ENCODE results near the gene RCBTB2.
"Not testable (repeated sequence)": the region's sequence is repeated elsewhere in the genome, so short reads cannot be mapped to it uniquely, and the experiment has no call there.

Gene RCBTB2

DNA sequence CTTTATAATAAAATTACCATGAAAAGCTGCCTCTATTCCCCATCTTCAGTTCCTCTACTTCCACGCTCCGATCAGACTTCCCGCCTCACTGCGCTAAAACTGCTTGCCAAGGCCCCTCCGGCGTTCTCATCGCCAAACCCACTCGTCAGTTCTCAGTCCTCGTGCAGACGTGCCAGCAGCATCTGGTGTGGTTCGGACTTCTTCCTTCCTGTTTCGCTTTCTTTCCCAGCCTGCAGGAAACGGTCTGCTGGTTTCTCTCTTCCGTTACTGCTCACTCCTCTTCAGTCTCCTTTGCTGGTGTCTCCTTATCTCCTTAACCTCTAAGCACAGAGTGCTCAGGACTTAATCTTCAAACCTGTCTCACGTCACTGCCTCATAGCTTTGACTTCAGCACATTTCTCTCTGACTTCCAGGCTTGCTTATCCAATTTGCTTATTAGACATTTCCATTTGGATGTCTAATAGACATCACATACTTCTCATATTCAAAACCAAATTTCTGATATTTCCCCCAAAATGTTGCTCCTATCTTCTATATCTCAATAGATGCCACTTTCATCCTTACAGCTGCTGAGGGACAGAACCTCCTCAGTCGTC is 40.3 kb downstream of the RCBTB2 start:
- DNase-seq, result peak; percentile 7 to 51 (median 29)

DNA sequence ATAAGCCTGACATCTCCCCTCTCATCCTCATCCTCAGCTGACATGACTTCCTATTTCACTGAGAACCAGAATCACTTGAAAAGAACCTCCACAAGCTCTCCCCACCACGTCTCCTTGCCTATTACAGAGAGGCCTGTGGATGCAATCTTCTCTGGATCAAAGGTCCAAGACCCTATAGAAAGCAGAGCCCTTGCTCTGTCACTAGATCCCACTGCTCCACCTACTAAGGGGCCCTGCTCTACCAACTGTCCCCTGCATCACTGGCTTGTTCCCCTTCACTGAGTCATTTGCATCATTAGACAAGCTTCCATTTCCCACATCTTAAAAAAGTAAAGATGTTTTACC is 40.8 kb downstream of the RCBTB2 start:
- DNase-seq, result no peak

GRCh38 chr13:48491423-48492095 is 41.3 kb downstream of the RCBTB2 start:
- no peak for DNase-seq

- DNase-seq, result no peak
Observed at GRCh38 chr13:48490241-48490640, 42.6 kb downstream of the RCBTB2 start.

DNA sequence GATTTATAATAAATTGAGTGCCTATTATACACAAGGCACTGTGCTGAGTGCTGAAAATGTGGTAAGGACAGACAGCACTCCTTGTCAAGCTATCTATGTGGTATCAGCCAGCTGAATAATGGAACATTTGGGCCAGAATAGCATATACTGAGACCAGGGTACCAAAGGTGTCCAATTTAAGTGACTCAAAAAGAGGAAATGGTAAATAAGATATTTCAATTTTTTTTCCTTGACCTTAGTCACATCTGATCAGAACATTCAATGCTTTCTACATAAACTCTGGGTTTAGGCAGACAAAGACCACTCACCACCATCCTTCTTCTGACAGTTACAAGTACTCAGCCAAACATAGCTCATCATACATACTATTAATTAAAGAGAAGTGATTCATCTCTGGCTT is 43.2 kb downstream of the RCBTB2 start:
- no peak for DNase-seq

DNA sequence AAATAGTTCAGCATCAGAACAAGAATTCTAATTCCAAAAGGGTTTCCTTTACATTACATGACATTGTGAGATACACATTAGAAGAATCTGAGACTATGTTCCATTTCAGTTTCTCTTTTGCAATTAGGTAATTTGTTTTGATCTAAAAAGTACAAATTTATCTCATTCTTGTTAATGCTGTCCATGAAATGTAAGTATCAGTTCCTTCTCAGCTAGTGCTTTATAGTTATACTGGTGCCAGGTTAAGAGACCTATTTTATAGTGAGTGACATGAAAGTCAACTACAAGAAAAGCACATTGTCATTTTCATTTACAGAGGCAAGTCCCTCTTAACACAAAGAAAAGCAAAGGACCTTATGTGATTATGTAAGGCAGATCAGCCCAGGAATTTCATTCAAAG is 43.9 kb downstream of the RCBTB2 start:
- DNase-seq, result no peak

GRCh38 chr13:48487968-48488367 is 44.9 kb downstream of the RCBTB2 start:
- no peak for DNase-seq

DNA sequence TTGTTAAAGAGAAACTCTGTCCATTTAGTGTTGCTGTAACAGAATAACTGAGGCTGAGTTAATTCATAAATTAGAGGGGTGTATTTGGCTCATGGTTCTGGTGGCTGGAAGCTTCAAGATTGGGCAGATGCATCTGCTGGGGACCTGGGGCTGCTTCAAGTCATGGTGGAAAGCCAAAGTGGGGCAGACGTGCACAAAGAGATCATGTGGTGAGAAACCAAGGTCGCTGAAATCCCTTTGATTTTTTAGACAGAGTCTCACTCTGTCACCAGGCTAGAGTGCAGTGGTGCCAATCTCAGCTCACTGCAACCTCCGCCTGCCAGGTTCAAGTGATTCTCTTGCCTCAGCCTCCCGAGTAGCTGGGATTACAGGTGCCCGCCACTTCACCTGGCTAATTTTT is 46.0 kb downstream of the RCBTB2 start:
- no peak for DNase-seq

DNA sequence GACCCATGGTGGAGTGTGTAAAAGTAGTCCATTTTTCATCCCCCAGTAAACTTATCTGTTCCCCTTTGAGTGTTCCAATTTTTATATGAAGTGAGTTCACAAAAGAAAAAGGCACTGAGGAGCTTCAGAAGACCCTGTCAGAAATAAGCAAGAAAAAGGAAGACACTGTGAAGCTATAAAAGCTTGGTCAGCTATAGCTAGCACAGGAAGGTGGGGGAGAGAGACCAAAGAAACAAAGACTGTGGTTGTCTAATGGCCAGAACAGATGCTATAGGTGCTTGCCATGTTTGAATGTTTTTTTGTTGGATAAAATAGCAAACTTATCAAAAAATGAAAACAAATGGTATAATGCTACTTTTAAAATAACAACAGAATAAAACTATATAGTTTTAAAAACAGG is 46.5 kb downstream of the RCBTB2 start:
- DNase-seq, result no peak

- no peak for DNase-seq
Observed at GRCh38 chr13:48485432-48485831, 47.4 kb downstream of the RCBTB2 start.

- no peak for DNase-seq
Observed at GRCh38 chr13:48483575-48483974, 49.3 kb downstream of the RCBTB2 start.

- no peak for DNase-seq
Observed at GRCh38 chr13:48478391-48478790, 54.5 kb downstream of the RCBTB2 start.

DNA sequence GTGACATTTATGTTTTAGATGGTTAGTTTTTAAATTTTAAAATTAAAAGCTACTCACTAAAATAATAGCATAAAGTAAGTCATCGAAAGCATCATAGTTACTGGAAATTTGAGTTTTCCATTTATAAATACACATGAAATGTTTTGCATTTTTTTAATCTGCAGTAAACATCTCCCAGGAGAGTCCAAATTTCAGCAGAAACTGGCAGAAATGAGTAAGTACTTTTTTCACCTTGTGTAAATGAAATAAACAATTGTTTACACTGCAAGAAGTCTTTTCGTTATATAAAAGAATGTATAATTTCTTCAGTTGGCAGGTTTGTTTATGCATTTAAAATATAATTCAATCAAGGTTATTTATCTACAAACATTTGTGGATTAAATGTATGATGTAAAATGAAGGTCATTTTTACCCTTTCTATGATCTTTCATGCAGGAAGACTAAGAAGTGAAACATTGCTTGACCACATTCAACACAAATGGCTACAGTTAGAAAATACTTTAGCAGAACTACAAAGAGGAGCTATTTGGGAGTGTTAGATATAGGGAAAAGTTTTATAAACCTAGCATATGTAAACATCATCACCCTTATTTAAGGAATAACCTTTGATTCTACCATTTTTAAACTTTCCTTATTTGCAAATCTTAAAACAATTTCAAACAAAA is 55.6 kb downstream of the RCBTB2 start:
- DNase-seq, result no peak

GRCh38 chr13:48476686-48477085 is 56.2 kb downstream of the RCBTB2 start:
- no peak for DNase-seq

GRCh38 chr13:48476215-48476614 is 56.7 kb downstream of the RCBTB2 start:
- no peak for DNase-seq

DNA sequence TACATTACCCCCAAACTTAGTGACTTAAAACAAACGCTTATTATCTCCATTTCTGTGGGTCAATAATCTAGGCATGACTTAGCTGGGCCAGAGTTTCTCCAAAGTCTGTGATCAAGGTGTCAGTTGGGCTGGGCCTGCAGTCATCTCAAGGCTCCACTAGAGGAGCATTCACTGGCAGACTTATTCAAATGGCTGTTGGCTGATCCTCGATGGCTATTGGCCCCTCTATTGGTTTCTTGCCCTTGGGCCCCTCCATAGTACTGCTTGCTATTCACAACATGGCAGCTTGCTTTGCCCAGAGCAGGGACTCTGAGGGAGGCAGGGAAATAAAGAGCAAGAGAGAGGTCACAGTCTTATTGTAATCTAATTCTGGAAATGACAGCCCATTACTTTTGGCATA is 57.6 kb downstream of the RCBTB2 start:
- DNase-seq, result no peak

DNA sequence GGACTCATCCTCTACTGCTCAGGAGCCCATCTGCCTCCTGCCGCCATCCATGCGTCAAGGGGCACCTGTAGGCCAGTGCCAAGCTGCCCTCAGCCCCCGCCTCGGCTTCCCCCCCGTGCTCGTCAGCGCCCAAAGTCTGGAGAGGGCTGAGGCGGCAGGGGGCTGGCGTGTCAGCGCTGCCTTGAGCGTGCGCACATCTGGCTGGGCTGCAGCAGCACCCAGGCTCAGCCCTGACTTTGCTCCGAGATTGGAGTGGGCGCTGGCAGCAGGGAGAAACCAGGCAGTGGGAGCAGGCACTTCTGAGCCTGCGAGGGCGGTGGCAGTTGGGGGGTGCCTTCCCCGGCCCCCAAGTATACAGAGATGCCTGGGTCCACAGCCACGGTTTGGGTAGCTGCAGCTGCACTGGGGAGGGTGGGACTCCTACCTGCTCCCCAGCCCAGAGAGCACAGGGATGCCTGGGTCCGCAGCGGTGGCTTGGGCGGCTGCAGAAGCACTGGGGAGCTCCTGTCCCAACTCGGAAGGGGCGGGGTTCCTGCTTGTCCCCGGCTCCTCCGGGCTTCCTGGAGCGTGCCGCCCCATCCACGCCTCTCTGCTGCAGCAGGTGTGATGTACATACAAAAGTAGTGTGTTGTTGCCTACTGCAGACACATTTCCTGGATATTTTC is 75.2 kb downstream of the RCBTB2 start:
- no peak for DNase-seq

DNA sequence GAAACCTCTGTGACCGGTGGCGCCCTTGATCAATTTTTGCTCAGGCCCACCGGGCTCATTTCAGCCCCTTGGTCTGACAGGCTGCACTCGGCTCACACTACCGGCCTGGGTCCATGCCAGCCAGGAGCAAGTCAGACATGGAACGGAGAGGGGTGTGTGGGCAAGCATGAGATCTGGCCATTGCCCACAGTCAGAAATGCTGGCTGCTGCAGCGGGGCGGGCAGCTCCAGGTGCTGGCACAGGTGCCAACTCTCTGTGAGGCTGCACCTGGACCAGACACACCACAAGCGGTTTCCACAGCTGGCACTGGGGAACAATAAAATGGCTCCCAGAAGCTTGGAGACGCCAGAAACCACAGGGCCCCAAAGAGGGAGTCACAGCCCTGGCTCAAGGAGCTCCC is 76.3 kb downstream of the RCBTB2 start:
- DNase-seq, result no peak

DNA sequence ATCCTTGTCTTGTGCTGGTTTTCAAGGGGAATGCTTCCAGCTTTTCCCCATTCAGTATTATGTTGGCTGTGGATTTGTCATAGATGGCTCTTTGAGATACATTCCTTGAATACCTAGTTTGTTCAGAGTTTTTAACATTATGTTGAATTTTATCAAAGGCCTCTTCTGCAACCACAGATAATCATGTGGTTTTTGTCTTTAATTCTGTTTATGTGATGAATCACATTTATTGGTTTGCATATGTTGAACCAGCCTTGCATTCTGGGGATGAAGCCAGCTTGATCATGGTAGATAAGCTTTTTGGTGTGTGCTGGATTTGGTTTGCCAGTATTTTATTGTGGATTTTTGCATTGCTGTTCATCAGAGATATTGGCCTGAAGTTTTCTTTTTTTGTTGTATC is 81.7 kb downstream of the RCBTB2 start:
- DNase-seq, result not testable (repeated sequence)

DNA sequence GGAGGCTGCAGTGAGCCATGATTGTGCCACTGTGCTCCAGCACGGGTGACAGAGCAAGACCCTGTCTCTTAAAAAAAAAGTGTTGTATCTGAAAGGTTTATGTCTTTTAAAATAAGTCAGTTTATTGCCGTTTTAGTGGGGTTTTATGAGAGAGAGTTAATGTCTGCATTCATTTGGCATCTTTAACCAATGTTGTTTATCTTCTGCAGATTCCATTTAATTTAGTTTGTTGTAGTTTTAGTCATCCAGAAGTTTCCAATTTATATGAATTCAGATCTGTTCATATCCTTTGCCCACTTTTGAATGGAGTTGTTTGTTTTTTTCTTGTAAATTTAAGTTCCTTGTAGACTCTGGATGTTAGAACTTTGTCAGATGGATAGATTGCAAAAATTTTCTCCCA is 83.2 kb downstream of the RCBTB2 start:
- no peak for DNase-seq

DNA sequence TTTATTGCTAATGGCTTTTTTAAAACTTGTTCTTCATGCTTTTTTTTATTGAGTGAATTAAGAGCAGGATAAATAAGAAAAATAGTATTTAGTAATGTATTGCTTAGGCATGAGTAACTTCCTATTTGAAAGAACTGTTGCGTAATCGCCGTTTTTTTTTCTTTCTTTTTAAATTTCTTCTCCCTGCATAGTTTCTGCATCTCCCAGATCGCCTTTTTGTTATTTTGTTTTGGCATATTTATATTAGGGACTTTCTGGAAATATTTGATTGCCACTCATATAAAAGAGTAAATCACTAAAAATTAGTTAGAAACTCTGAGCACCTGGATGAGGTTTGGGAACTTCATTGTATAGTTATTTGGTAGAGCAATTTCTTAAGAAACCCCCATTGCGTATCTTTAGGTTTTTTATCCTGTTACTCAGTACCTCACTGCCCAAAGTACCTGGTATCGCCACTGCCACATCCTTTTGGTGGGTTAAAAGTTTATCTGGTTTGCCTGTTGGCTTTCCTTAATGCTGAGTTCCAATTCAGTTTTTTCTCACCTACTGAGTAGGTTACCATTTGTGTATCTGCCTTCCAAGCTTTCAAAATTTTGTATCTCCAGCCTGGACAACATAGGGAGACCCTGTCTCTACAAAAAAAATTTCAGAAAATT is 83.8 kb downstream of the RCBTB2 start:
- DNase-seq, result no peak

DNA sequence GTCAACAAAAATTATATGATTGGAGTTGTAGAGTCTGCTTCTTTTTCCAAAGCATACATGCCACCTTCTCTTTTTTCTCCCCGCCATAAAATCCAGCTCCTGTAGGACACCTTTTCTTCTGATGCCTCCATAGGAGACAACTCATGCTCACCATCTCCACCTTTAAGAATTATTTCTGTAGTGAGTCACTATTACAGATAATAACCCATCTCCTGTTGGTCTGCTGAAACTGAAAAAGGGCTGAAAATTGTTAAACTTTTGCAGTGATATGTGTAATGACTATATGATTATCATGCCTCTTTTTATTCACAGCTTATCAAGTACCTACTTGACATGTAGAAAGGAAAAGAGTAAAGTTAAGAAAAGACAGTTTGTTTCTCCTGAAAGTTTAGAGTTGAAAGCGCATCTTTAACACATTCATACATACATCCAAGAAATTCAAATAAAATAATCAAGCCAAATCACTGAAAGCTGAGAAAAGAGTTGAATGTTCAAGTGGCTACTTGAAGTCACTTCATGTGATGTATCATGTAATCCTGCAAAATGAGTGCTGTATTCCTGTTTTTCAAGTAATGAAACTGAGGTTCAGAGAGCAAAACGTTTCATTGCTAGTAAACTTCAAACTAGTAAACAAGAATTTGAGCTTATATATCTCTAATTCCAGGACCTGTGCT is 84.5 kb downstream of the RCBTB2 start:
- DNase-seq, result no peak

GRCh38 chr13:48446464-48446863 is 86.4 kb downstream of the RCBTB2 start:
- no peak for DNase-seq
